Neural cell (in vitro differentiated cells): Measurements from ENCODE around the gene SEMA6C.

Experiments used
- EZH2 ChIP-seq: fragments of 200-600, 300-800 bp; shearing (Covaris generic), sonication (generic); IDR thresholded peaks from 2 replicates; pipeline ENCODE4 v1.6.1; 2014; ENCODE audit warnings: antibody characterized with exemption, low read length, borderline replicate concordance, mild to moderate bottlenecking; ENCODE audit not compliant: insufficient read depth, poor library complexity, severe bottlenecking
- TF ChIP-seq, protein P1 (sequence below): fragments of 450-650 bp; IDR thresholded peaks from 2 replicates; pipeline ENCODE4 v1.5.1; 2014; ENCODE audit warnings: antibody characterized with exemption, mild to moderate bottlenecking, moderate library complexity; ENCODE audit not compliant: poor library complexity, severe bottlenecking

DNA sequence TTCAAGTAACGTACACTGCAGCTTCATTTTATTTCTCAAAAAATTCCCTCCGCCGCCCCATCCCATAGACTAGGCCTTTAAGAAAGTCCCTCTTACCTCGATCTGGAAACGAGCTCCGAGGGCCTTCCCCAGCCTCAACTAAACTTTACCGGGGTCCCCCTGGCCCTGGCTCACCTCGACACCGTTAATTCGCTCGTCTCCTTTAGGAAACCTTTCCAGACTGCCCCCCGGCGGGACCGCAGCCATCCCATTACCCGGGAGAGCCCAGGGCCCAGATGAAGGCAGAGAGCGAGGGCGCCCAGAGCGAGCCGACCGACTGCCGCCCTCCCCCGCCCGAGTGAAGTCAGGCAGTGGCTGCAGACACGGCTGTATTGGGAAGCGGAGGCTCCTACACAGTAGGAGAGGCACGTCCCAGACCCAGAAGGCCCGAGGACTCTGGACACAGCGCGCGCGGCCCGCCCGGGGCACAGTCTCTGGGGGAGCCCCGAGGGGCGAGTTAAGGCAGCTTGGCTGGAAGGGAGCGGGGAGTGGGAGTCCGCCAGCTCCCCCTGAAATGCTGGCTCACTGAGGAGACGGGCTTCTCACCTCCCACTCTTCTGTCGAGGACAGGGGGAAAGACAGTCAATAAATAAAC is 14.6 kb downstream of the SEMA6C start:
- TF ChIP-seq, protein P1, sequence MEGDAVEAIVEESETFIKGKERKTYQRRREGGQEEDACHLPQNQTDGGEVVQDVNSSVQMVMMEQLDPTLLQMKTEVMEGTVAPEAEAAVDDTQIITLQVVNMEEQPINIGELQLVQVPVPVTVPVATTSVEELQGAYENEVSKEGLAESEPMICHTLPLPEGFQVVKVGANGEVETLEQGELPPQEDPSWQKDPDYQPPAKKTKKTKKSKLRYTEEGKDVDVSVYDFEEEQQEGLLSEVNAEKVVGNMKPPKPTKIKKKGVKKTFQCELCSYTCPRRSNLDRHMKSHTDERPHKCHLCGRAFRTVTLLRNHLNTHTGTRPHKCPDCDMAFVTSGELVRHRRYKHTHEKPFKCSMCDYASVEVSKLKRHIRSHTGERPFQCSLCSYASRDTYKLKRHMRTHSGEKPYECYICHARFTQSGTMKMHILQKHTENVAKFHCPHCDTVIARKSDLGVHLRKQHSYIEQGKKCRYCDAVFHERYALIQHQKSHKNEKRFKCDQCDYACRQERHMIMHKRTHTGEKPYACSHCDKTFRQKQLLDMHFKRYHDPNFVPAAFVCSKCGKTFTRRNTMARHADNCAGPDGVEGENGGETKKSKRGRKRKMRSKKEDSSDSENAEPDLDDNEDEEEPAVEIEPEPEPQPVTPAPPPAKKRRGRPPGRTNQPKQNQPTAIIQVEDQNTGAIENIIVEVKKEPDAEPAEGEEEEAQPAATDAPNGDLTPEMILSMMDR, result no peak
- no peak for TF ChIP-seq EZH2
